GM19351 (cell line): Measurements from ENCODE around the gene SMG6.
"Not testable (repeated sequence)": the region's sequence is repeated elsewhere in the genome, so short reads cannot be mapped to it uniquely, and the experiment has no call there.

Experiments
- ATAC-seq: cut with Tn5 transposase; IDR thresholded peaks from one replicate; pipeline ENCODE4 v1.9.1; 2021; ENCODE audit warnings: mild to moderate bottlenecking, moderate library complexity; ENCODE audit not compliant: unreplicated experiment

The SMG6 gene

GRCh38 chr17:2151358-2152033, 152.1 kb downstream of the SMG6 start:
- ATAC-seq = no peak

GRCh38 chr17:2150806-2151205, 152.8 kb downstream of the SMG6 start:
- ATAC-seq = no peak

- ATAC-seq = no peak
Observed at GRCh38 chr17:2149934-2150333, 153.7 kb downstream of the SMG6 start.

GRCh38 chr17:2146132-2146871, 157.3 kb downstream of the SMG6 start:
- ATAC-seq = no peak

- no peak for ATAC-seq
Observed at GRCh38 chr17:2144701-2145100, 158.9 kb downstream of the SMG6 start.

GRCh38 chr17:2143332-2143731, 160.3 kb downstream of the SMG6 start:
- no peak for ATAC-seq

- not testable (repeated sequence) for ATAC-seq
Observed at GRCh38 chr17:2142682-2143081, 160.9 kb downstream of the SMG6 start.

- ATAC-seq = no peak
Observed at GRCh38 chr17:2140683-2141082, 162.9 kb downstream of the SMG6 start.

- ATAC-seq = peak; percentile 22
Observed at GRCh38 chr17:2138761-2139160, 164.8 kb downstream of the SMG6 start.

- ATAC-seq = peak; percentile 85
Observed at GRCh38 chr17:2138318-2138717, 165.3 kb downstream of the SMG6 start.

GRCh38 chr17:2137342-2138098, 166.1 kb downstream of the SMG6 start:
- peak; percentile 44 for ATAC-seq

GRCh38 chr17:2136241-2136640, 167.3 kb downstream of the SMG6 start:
- ATAC-seq = no peak

GRCh38 chr17:2128011-2128410, 175.6 kb downstream of the SMG6 start:
- ATAC-seq = no peak

- ATAC-seq = no peak
Observed at GRCh38 chr17:2125013-2125535, 178.5 kb downstream of the SMG6 start.

GRCh38 chr17:2124391-2124790, 179.2 kb downstream of the SMG6 start:
- no peak for ATAC-seq

- no peak for ATAC-seq
Observed at GRCh38 chr17:2123375-2124251, 180.0 kb downstream of the SMG6 start.

GRCh38 chr17:2122641-2123302, 180.8 kb downstream of the SMG6 start:
- ATAC-seq = no peak

- no peak for ATAC-seq
Observed at GRCh38 chr17:2120586-2121335, 182.8 kb downstream of the SMG6 start.

GRCh38 chr17:2113279-2113622, 190.3 kb downstream of the SMG6 start:
- no peak for ATAC-seq
